ENCODE results near the gene SDR42E1. TPM values are rescaled to one million over a fixed set of nuclear protein-coding genes. Genes with fewer than 3 reads are reported as not detected.
A peak's percentile ranks its signal among the peaks of the same experiment; 100 is the strongest.

The SDR42E1 gene
- total and polyA plus RNA-seq, 2 of the 13 experiments (the other 11 are each of a cell fraction or from before 2014, with no cell fraction given): 0.01 to 0.13 TPM

DNA sequence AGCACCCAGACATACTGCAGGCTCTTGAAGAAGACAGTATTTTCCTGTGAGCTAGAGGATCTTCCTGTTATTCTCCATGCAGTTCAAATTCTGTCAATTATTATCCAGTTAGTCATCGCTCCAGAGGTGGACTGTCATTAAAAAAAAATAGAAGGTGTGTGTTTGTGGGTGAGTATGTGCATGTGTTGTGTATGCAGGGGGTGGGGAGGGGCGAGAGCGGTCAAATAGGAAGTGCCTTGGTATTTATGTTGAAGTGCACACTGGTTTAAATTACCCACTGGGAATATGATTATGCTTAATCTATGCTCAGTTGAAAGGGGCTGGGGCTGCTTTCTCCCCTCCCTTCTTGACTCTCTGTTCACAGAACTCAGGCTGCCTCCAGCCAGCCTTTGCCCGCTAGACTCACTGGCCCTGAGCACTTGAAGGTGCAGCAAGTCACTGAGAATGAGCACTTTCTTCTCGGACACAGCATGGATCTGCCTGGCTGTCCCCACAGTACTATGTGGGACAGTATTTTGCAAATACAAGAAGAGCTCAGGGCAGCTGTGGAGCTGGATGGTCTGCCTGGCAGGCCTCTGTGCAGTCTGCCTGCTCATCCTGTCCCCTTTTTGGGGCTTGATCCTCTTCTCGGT lies 23.8 kb upstream of the SDR42E1 start, which contains the start of gene HSD17B2 (continued):
- TF ChIP-seq, protein P1, sequence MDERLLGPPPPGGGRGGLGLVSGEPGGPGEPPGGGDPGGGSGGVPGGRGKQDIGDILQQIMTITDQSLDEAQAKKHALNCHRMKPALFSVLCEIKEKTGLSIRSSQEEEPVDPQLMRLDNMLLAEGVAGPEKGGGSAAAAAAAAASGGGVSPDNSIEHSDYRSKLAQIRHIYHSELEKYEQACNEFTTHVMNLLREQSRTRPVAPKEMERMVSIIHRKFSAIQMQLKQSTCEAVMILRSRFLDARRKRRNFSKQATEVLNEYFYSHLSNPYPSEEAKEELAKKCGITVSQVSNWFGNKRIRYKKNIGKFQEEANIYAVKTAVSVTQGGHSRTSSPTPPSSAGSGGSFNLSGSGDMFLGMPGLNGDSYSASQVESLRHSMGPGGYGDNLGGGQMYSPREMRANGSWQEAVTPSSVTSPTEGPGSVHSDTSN (CRISPR knock-in tag; IDR thresholded peaks at IDR 0.05): no peak
- TF ChIP-seq MIER3 (CRISPR knock-in tag; IDR thresholded peaks at IDR 0.05; ENCODE audit: borderline replicate concordance) (no peak; the same call in 1 of the 2 replicates), AGO1 (IDR thresholded peaks at IDR 0.05; ENCODE audit: low read depth, low read length, poor library complexity, severe bottlenecking) (no peak), ZFP62 (CRISPR knock-in tag; IDR thresholded peaks at IDR 0.05) (no peak), ZNF7 (CRISPR knock-in tag; IDR thresholded peaks at IDR 0.05) (no peak), ZC3H13 (CRISPR knock-in tag; IDR thresholded peaks at IDR 0.05) (no peak), ZNF747 (CRISPR knock-in tag; IDR thresholded peaks at IDR 0.05; ENCODE audit: borderline replicate concordance) (peak; percentile 73), BCL6 (CRISPR knock-in tag; IDR thresholded peaks at IDR 0.05) (peak; percentile 28; the same call in 1 of the 2 replicates), PHF5A (CRISPR knock-in tag; IDR thresholded peaks at IDR 0.05; ENCODE audit: low read depth, unreplicated experiment) (no peak), ZNF292 (CRISPR knock-in tag; IDR thresholded peaks at IDR 0.05; ENCODE audit: borderline replicate concordance, low read depth) (peak; percentile 77; the same call in 1 of the 2 replicates), HDAC2 (CRISPR knock-in tag; IDR thresholded peaks at IDR 0.05) (peak; percentile 53; the same call in 1 of the 2 replicates), ZNF616 (CRISPR knock-in tag; IDR thresholded peaks at IDR 0.05; ENCODE audit: low read depth) (no peak), TCF7 (IDR thresholded peaks at IDR 0.05; ENCODE audit: low read depth) (peak; percentile 45; the same call in 1 of the 2 replicates), NRL (CRISPR knock-in tag; IDR thresholded peaks at IDR 0.05; ENCODE audit: borderline replicate concordance) (no peak), ZNF251 (CRISPR knock-in tag; IDR thresholded peaks at IDR 0.05) (no peak), KMT2B (CRISPR knock-in tag; IDR thresholded peaks at IDR 0.05) (peak; percentile 29; the same call in 1 of the 2 replicates), ATAD3A (CRISPR knock-in tag; IDR thresholded peaks at IDR 0.05) (no peak), BRCA1 (CRISPR knock-in tag; IDR thresholded peaks at IDR 0.05) (peak; percentile 58; the same call in 1 of the 2 replicates), RAD51 (IDR thresholded peaks at IDR 0.05; ENCODE audit: borderline replicate concordance) (no peak), ZNF296 (CRISPR knock-in tag; conservative IDR thresholded peaks at IDR 0.05) (no peak), ZNF468 (CRISPR knock-in tag; IDR thresholded peaks at IDR 0.05) (no peak)
- TF ChIP-seq, protein P2, sequence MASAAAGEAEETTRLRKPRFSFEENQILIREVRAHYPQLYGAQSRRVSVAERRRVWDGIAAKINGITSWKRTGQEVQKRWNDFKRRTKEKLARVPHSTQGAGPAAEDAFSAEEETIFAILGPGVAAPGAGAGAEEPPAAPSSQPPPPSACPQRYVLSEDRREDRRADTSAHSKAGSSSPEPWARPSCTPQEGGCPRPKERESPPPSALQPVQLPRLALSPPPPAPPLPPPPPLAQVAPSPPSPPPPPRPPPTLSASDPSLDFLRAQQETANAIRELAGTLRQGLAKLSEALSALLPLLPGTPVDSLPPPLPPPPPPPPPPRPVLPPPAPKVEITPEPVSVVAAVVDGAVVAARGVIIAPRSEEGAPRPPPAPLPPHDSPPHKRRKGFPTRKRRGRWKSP (CRISPR knock-in tag; IDR thresholded peaks at IDR 0.05): peak; percentile 46; the same call in 1 of the 2 replicates
- TF ChIP-seq, protein P3, sequence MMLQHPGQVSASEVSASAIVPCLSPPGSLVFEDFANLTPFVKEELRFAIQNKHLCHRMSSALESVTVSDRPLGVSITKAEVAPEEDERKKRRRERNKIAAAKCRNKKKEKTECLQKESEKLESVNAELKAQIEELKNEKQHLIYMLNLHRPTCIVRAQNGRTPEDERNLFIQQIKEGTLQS (CRISPR knock-in tag; IDR thresholded peaks at IDR 0.05): no peak
- TF ChIP-seq, protein P4, sequence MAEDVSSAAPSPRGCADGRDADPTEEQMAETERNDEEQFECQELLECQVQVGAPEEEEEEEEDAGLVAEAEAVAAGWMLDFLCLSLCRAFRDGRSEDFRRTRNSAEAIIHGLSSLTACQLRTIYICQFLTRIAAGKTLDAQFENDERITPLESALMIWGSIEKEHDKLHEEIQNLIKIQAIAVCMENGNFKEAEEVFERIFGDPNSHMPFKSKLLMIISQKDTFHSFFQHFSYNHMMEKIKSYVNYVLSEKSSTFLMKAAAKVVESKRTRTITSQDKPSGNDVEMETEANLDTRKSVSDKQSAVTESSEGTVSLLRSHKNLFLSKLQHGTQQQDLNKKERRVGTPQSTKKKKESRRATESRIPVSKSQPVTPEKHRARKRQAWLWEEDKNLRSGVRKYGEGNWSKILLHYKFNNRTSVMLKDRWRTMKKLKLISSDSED (CRISPR knock-in tag; IDR thresholded peaks at IDR 0.05): no peak
- TF ChIP-seq, protein P5, sequence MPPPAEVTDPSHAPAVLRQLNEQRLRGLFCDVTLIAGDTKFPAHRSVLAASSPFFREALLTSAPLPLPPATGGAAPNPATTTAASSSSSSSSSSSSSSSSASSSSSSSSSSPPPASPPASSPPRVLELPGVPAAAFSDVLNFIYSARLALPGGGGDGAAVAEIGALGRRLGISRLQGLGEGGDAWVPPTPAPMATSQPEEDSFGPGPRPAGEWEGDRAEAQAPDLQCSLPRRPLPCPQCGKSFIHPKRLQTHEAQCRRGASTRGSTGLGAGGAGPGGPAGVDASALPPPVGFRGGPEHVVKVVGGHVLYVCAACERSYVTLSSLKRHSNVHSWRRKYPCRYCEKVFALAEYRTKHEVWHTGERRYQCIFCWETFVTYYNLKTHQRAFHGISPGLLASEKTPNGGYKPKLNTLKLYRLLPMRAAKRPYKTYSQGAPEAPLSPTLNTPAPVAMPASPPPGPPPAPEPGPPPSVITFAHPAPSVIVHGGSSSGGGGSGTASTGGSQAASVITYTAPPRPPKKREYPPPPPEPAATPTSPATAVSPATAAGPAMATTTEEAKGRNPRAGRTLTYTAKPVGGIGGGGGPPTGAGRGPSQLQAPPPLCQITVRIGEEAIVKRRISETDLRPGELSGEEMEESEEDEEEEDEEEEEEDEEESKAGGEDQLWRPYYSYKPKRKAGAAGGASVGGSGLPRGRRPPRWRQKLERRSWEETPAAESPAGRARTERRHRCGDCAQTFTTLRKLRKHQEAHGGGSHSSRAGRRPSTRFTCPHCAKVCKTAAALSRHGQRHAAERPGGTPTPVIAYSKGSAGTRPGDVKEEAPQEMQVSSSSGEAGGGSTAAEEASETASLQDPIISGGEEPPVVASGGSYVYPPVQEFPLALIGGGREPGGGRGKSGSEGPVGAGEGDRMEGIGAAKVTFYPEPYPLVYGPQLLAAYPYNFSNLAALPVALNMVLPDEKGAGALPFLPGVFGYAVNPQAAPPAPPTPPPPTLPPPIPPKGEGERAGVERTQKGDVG (CRISPR knock-in tag; IDR thresholded peaks at IDR 0.05; ENCODE audit: borderline replicate concordance): no peak
